ENCODE measurements around the gene GASK1A.

GRCh38 chr3:43023746-43024145 lies 44.6 kb downstream of the GASK1A start:
- TF ChIP-seq CTCF (IDR thresholded peaks at IDR 0.05; ENCODE audit: low read depth, low read length) (no peak), POLR2A (IDR thresholded peaks at IDR 0.05; ENCODE audit: extremely low read depth, insufficient read length) (no peak), MYC (IDR thresholded peaks at IDR 0.05; ENCODE audit: low read depth, low read length) (no peak), MAX (IDR thresholded peaks at IDR 0.05; ENCODE audit: low read depth, low read length) (no peak)
